ENCODE data around the gene MAP2K5. TPM values are rescaled to one million over a fixed set of nuclear protein-coding genes. Genes with fewer than 3 reads are reported as not detected.

MAP2K5 gene
- total RNA-seq, 4 donors from 2014 or later = 3.6 to 27.1 (median 18.6) TPM

- DNase-seq = no peak
- Histone ChIP-seq H3K4me1 (no peaks in the 10 kb centered on the region), H3K36me3 (no peaks in the 10 kb centered on the region), H3K27ac (no peak overlapping the region), H3K27me3 (no peaks in the 10 kb centered on the region), H3K4me3 (no peak overlapping the region), H3K9me3 (no peaks in the 10 kb centered on the region)
- TF ChIP-seq POLR2A (IDR thresholded peaks at IDR 0.05) = no peak
- TF ChIP-seq, protein P1, sequence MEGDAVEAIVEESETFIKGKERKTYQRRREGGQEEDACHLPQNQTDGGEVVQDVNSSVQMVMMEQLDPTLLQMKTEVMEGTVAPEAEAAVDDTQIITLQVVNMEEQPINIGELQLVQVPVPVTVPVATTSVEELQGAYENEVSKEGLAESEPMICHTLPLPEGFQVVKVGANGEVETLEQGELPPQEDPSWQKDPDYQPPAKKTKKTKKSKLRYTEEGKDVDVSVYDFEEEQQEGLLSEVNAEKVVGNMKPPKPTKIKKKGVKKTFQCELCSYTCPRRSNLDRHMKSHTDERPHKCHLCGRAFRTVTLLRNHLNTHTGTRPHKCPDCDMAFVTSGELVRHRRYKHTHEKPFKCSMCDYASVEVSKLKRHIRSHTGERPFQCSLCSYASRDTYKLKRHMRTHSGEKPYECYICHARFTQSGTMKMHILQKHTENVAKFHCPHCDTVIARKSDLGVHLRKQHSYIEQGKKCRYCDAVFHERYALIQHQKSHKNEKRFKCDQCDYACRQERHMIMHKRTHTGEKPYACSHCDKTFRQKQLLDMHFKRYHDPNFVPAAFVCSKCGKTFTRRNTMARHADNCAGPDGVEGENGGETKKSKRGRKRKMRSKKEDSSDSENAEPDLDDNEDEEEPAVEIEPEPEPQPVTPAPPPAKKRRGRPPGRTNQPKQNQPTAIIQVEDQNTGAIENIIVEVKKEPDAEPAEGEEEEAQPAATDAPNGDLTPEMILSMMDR (IDR thresholded peaks at IDR 0.05) = no peak
- intact Hi-C loops (cut with DNase I; ENCODE audit: low total_unique reads) = no loop called here
Measured at GRCh38 chr15:67758619-67759300, 216.3 kb downstream of the MAP2K5 start.

DNA sequence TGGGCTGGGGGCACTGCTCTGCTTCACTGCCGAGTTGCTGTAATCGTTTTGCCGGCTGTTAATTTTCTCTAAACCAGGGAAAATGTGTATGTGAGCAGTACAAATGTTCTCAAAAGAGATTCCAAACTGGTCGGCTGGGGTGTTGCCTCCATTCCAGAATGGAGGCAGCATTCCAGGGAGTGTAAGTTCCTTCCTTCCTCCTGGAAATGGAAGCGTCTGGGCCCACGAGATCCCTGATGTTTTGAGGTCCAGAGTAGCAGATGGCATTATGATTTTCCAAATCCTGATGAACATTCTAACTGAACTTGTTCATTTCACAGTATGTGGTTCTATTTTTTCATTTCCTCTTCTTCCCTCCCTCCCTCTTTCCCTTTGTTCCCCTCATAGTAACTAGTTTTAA, 218.4 kb downstream of the MAP2K5 start:
- H3K27ac ChIP-seq = no peak overlapping the region
- DNase-seq = no peak
- no peak overlapping the region for H3K4me3 ChIP-seq
- intact Hi-C loops (cut with DNase I; ENCODE audit: low total_unique reads) = no loop called here
- H3K9me3 ChIP-seq = no peaks in the 10 kb centered on the region
- H3K27me3 ChIP-seq = no peaks in the 10 kb centered on the region
- H3K36me3 ChIP-seq = no peaks in the 10 kb centered on the region
- no peaks in the 10 kb centered on the region for H3K4me1 ChIP-seq
- TF ChIP-seq POLR2A (IDR thresholded peaks at IDR 0.05) = no peak
- TF ChIP-seq, protein P1 (IDR thresholded peaks at IDR 0.05) = no peak

- intact Hi-C loops (cut with DNase I; ENCODE audit: low total_unique reads) = no loop called here
- DNase-seq = no peak
- H3K36me3 ChIP-seq = no peaks in the 10 kb centered on the region
Measured at GRCh38 chr15:67761343-67761742, 218.8 kb downstream of the MAP2K5 start.

GRCh38 chr15:67762610-67763368, 220.3 kb downstream of the MAP2K5 start:
- H3K4me1 ChIP-seq = no peaks in the 10 kb centered on the region
- intact Hi-C loops (cut with DNase I; ENCODE audit: low total_unique reads) = no loop called here
- TF ChIP-seq, protein P1 (IDR thresholded peaks at IDR 0.05) = no peak
- TF ChIP-seq POLR2A (IDR thresholded peaks at IDR 0.05) = no peak
- no peak for DNase-seq
- H3K27ac ChIP-seq = no peak overlapping the region
- H3K4me3 ChIP-seq = no peak overlapping the region
- no peaks in the 10 kb centered on the region for H3K9me3 ChIP-seq
- no peaks in the 10 kb centered on the region for H3K27me3 ChIP-seq
- H3K36me3 ChIP-seq = no peaks in the 10 kb centered on the region

More at GRCh38 chr15:67761343-67761742, 218.8 kb downstream of the MAP2K5 start:
- Histone ChIP-seq H3K27me3 (no peaks in the 10 kb centered on the region), H3K27ac (no peak overlapping the region), H3K4me3 (no peak overlapping the region), H3K9me3 (no peaks in the 10 kb centered on the region), H3K4me1 (no peaks in the 10 kb centered on the region)
- TF ChIP-seq, protein P1 (IDR thresholded peaks at IDR 0.05) = no peak
- no peak for TF ChIP-seq POLR2A (IDR thresholded peaks at IDR 0.05)

GRCh38 chr15:67765701-67766100, 223.2 kb downstream of the MAP2K5 start:
- Histone ChIP-seq H3K27ac (no peak overlapping the region), H3K9me3 (no peaks in the 10 kb centered on the region), H3K4me1 (no peaks in the 10 kb centered on the region), H3K4me3 (no peak overlapping the region), H3K27me3 (no peaks in the 10 kb centered on the region), H3K36me3 (no peaks in the 10 kb centered on the region)
- TF ChIP-seq, protein P1 (IDR thresholded peaks at IDR 0.05) = no peak
- TF ChIP-seq POLR2A (IDR thresholded peaks at IDR 0.05) = no peak
- intact Hi-C loops (cut with DNase I; ENCODE audit: low total_unique reads) = no loop called here
- no peak for DNase-seq

All from uterus (tissue), 4 donors.